SK-N-MC (cell line): ENCODE measurements around the gene RPAP2.
"Not testable (repeated sequence)": the region's sequence is repeated elsewhere in the genome, so short reads cannot be mapped to it uniquely, and the experiment has no call there.

ENCODE experiments used
- DNase-seq: peaks from one replicate; pipeline ENCODE4 v3.0.0-alpha.2; 2011; ENCODE audit warnings: low read depth, low spot score
- H3K27ac ChIP-seq: fragments of 200-600 bp; sonication (generic); 2 replicates; pipeline ENCODE4 v1.5.1; 2016; ENCODE audit warnings: mixed run types
- H3K36me3 ChIP-seq: fragments of 200-600 bp; sonication (generic); 2 replicates; pipeline ENCODE4 v1.6.1; 2017; ENCODE audit warnings: antibody characterized with exemption, low read length, mixed read lengths; ENCODE audit not compliant: insufficient read depth
- H3K4me3 ChIP-seq: fragments of 200-600 bp; sonication (generic); 2 replicates; pipeline ENCODE4 v1.5.1; 2016
- H3K9ac ChIP-seq: fragments of 200-600 bp; sonication (generic); 2 replicates; pipeline ENCODE4 v1.8.0; 2017; ENCODE audit warnings: mixed run types, mixed read lengths; ENCODE audit not compliant: insufficient read length
- H3K9me3 ChIP-seq: fragments of 200-600 bp; sonication (generic); 2 replicates; pipeline ENCODE4 v1.6.1; 2017; ENCODE audit warnings: low read depth, mild to moderate bottlenecking, antibody characterized with exemption, low read length, moderate library complexity, mixed read lengths
- EZH2 ChIP-seq: fragments of 200-600 bp; sonication (generic); IDR thresholded peaks from one replicate; pipeline ENCODE4 v1.6.1; 2017; ENCODE audit warnings: antibody characterized with exemption
- FOXP2 ChIP-seq: optimal IDR thresholded peaks from 2 replicates; pipeline ENCODE3; 2011; ENCODE audit warnings: mild to moderate bottlenecking, moderate library complexity; ENCODE audit not compliant: insufficient read depth; ENCODE audit errors: extremely low read length, control extremely low read depth
- POLR2AphosphoS5 ChIP-seq: IDR thresholded peaks from 2 replicates; pipeline ENCODE4 v1.6.1; 2012; ENCODE audit warnings: mild to moderate bottlenecking, low read depth, low read length, borderline replicate concordance

RPAP2 gene

DNA sequence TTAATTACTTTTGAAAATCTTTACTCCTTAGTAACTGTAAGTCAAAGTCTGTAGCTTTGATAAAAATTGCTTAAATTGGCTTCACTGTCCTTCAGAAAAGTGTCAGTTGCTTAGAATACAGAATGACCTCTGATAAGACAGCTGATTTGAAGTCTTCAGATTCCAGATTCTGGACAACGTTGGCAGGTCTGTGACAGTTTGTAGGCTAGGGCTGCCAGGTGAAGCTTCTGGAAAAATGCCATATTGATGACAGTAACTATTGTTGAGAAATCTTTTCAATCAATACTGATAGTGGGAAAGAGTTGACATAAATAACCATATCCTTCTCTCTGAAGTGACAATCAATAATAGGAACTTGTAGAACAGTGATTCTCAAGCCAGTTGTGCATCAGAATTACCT, 41.3 kb downstream of the RPAP2 start:
- Histone ChIP-seq H3K9me3 (no peaks in the 10 kb centered on the region), H3K9ac (no peak overlapping the region), H3K36me3 (no peaks in the 10 kb centered on the region), H3K27ac (no peak overlapping the region), H3K4me3 (no peak overlapping the region)
- TF ChIP-seq EZH2 (no peak), FOXP2 (no peak)
- no peak for DNase-seq

DNA sequence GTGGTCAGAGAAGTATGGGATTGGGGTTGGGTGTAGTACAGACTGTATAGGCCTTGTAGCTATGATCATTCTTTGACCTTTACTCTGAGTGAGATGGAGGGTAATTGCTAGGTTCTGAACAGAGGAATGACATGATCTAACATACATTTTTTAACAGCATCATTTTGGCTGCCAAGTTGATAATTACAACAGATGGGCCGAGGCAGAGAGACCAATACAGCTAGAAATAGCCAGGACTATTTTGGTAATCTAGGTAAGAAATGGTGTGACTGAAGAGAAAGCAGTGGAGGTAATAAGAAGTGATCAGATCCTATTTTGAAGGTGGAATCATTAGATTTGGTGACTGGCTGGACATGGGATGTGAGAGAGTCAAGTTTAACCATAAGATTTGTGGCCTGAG, 43.5 kb downstream of the RPAP2 start:
- Histone ChIP-seq H3K27ac (no peak overlapping the region), H3K9me3 (no peaks in the 10 kb centered on the region), H3K4me3 (no peak overlapping the region), H3K9ac (no peak overlapping the region), H3K36me3 (no peaks in the 10 kb centered on the region)
- DNase-seq = no peak
- TF ChIP-seq EZH2 = no peak
- TF ChIP-seq FOXP2 = no peak
- TF ChIP-seq POLR2AphosphoS5 = no peak

DNA sequence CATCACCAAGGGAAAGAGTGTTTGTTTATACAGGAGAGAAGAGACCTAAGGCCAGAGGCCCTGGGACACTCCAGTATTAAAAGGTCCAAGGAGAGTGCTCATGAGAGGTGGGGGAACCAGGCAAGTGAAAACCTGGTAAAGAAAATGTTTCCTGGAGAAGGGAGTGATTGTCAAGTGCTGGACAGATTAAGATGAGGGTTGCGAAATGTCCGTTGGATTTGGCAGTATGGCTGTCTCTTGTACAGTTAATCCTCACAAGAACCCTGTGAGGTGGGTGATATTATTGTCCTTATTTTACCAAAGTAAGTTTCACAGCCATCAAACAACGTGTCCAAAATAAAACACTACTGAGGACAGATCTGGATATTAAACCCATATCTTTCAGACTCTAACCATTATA, 44.2 kb downstream of the RPAP2 start:
- DNase-seq = no peak
- Histone ChIP-seq H3K36me3 (no peaks in the 10 kb centered on the region), H3K4me3 (no peak overlapping the region), H3K27ac (no peak overlapping the region), H3K9ac (no peak overlapping the region), H3K9me3 (no peaks in the 10 kb centered on the region)
- no peak for TF ChIP-seq POLR2AphosphoS5
- no peak for TF ChIP-seq EZH2
- TF ChIP-seq FOXP2 = no peak

DNA sequence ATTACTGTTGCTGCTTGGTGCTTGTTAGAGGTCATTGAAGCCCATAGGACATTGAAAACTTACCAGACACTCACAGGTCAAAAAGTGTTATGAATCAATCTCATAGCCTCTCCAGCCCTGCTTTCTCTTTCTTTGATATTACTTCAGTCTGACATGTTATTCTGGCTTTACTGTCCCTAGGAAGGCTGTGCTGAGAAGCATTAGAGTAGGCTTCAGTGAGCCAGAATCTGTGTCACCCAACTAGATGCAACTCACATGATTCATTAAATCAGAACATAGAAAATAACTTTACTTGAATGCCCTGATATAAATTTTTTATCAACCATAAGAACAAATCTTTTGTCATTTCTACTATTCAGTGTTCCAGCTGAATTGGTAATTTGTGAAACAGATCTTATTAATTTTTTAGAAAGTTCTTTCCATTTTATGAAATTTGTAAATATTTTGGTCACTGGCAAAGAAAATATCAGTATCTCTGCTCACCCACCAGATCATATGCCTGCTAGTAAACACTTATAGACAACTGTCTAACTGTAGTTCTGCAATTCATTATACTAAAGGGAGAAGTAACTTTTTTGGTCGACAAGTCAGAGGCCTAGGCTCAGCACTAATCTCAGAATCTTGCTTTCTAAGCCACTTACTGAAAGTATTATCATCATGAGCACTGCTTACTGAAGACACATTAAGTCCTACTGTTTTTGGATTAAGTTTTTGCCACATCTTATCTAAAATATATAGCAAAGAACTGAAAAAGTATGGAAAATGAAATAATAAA, 48.2 kb downstream of the RPAP2 start:
- TF ChIP-seq POLR2AphosphoS5 = no peak
- no peak for TF ChIP-seq EZH2
- TF ChIP-seq FOXP2 = no peak
- Histone ChIP-seq H3K36me3 (peaks cover 10% of the 10 kb centered on the region; the same call in 1 of the 2 replicates), H3K27ac (no peak overlapping the region), H3K9me3 (no peaks in the 10 kb centered on the region), H3K4me3 (no peak overlapping the region), H3K9ac (no peak overlapping the region)
- no peak for DNase-seq

DNA sequence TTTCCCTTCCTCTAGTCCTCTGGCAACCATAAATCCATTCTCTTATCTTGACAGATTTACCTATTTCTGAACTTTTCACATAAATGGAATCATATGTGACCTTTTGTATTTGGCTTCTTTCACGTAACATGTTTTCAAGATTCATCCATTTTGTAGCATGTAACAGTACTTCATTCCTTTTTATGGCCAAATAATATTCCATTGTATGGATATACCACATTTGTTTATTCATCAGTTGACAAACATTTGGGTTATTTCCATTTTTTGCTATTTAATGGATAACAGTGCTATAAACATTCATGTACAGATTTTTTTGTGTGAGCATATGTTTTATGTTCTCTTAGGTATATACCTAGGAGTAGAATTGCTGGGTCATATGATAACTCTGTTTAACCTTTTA, 54.0 kb downstream of the RPAP2 start:
- no peak for TF ChIP-seq POLR2AphosphoS5
- no peak for TF ChIP-seq FOXP2
- TF ChIP-seq EZH2 = no peak
- no peaks in the 10 kb centered on the region for H3K9me3 ChIP-seq
- peaks cover 22% of the 10 kb centered on the region for H3K36me3 ChIP-seq
- no peak overlapping the region for H3K27ac ChIP-seq
- H3K9ac ChIP-seq = no peak overlapping the region
- no peak overlapping the region for H3K4me3 ChIP-seq
- no peak for DNase-seq

DNA sequence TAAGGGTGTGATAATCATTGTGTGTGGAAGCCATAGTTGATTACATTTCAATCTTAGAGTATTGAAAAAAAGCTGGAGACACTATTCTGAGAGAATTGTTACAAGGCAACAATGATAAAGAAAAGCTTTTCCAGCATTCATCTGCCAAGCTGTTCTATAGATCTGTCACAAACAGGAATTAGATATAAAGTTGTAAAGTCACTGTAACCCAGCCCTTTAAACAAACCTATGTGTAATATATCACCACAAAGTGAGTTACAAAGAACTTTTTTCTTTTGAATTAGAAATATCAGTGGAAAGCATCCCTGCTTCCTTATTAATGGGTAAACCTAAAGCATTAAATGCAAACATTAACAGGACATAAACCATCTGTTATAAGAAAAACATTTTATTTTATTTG, 55.4 kb downstream of the RPAP2 start:
- no peak for DNase-seq
- Histone ChIP-seq H3K36me3 (peaks cover 27% of the 10 kb centered on the region), H3K9me3 (no peaks in the 10 kb centered on the region), H3K4me3 (no peak overlapping the region), H3K27ac (no peak overlapping the region), H3K9ac (no peak overlapping the region)
- no peak for TF ChIP-seq FOXP2

DNA sequence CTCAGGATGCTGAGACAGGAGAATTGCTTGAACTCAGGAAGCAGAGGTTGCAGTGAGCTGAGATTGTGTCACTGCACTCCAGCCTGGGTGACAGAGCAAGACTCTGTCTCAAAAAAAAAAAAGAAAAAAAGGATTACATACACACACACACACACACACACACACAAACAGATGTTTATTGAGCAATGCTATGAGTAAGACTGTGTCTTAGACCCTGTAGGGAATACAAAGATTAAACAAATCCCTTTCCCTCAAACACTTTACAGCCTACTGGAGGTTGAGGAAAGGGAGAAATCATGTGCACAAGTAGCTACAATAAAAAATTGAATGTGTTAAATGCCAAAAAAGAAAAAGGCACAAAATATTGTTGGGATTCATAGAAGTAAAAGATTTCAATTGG, 58.1 kb downstream of the RPAP2 start:
- Histone ChIP-seq H3K4me3 (no peak overlapping the region), H3K9ac (no peak overlapping the region), H3K27ac (no peak overlapping the region), H3K9me3 (no peaks in the 10 kb centered on the region), H3K36me3 (peaks cover 18% of the 10 kb centered on the region)
- TF ChIP-seq POLR2AphosphoS5 (no peak), EZH2 (no peak), FOXP2 (no peak)
- no peak for DNase-seq

DNA sequence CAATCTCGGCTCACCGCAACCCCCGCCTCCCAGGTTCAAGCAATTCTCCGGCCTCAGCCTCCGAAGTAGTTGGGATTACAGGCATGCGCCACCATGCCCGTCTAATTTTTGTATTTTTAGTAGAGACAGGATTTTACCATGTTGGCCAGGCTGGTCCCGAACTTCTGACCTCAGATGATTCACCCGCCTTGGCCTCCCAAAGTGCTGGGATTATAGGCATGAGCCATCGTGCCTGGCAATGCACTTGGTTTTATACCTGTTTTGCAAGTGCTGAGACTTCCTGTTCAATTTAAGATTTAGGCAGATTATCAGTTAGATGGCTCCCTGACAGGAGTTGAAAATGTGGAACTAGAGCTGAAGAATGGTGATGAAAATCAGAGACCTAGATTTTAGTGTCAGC, 60.5 kb downstream of the RPAP2 start:
- not testable (repeated sequence) for H3K36me3 ChIP-seq, DNase-seq, H3K9me3 ChIP-seq, H3K9ac ChIP-seq, H3K4me3 ChIP-seq, H3K27ac ChIP-seq

DNA sequence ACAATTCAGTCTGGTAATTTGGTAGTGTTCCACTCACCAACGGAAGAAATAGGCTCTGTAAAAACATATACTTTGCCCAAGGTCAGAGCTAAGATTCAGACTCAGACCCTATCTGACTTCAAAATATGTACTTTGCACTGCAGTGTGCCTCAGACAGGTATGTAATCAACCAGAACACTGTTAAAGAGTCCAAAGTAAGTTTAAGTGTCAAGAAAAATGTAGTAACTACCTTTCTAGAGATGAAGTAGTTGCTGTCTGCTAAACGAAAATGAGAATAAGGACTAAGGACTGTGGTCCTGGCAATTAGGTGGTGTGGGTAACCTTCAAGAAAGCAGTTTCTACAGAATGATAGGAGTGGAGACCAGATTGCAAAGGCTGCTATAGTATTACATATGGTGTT, 61.1 kb downstream of the RPAP2 start:
- TF ChIP-seq POLR2AphosphoS5 (no peak), EZH2 (no peak), FOXP2 (no peak)
- H3K9ac ChIP-seq = no peak overlapping the region
- H3K27ac ChIP-seq = no peak overlapping the region
- DNase-seq = no peak
- no peaks in the 10 kb centered on the region for H3K9me3 ChIP-seq
- peaks cover 7% of the 10 kb centered on the region for H3K36me3 ChIP-seq
- H3K4me3 ChIP-seq = no peak overlapping the region
